Hematopoietic multipotent progenitor cell treated with erythropoietin and hydrocortisone succinate and interleukin-3 and kit ligand, for 15 days (in vitro differentiated cells): ENCODE data around the gene RTN4IP1.
"Not testable (repeated sequence)": the region's sequence is repeated elsewhere in the genome, so short reads cannot be mapped to it uniquely, and the experiment has no call there.

Experiments
- DNase-seq: peaks from one replicate; pipeline ENCODE4 v3.0.0-alpha.2; 2015; ENCODE audit warnings: low spot score

Gene RTN4IP1

GRCh38 chr6:106581468-106581867, 47.8 kb downstream of the RTN4IP1 start:
- no peak for DNase-seq

GRCh38 chr6:106579281-106579680, 50.0 kb downstream of the RTN4IP1 start:
- no peak for DNase-seq

GRCh38 chr6:106574741-106575458, 54.4 kb downstream of the RTN4IP1 start:
- no peak for DNase-seq

GRCh38 chr6:106572875-106573585, 56.3 kb downstream of the RTN4IP1 start:
- DNase-seq = no peak

- DNase-seq = no peak
Observed at GRCh38 chr6:106572436-106572835, 56.9 kb downstream of the RTN4IP1 start.

- DNase-seq = no peak
Observed at GRCh38 chr6:106569428-106569827, 59.9 kb downstream of the RTN4IP1 start.

- DNase-seq = no peak
Observed at GRCh38 chr6:106568530-106568929, 60.8 kb downstream of the RTN4IP1 start.

GRCh38 chr6:106564476-106564875, 64.8 kb downstream of the RTN4IP1 start:
- DNase-seq = no peak

GRCh38 chr6:106563614-106564013, 65.7 kb downstream of the RTN4IP1 start:
- no peak for DNase-seq

- DNase-seq = no peak
Observed at GRCh38 chr6:106561686-106562405, 67.5 kb downstream of the RTN4IP1 start.

- DNase-seq = no peak
Observed at GRCh38 chr6:106560996-106561685, 68.2 kb downstream of the RTN4IP1 start.

- DNase-seq = not testable (repeated sequence)
Observed at GRCh38 chr6:106559659-106560058, 69.6 kb downstream of the RTN4IP1 start.

GRCh38 chr6:106558364-106558763, 70.9 kb downstream of the RTN4IP1 start:
- no peak for DNase-seq

- DNase-seq = no peak
Observed at GRCh38 chr6:106557837-106558236, 71.5 kb downstream of the RTN4IP1 start.

GRCh38 chr6:106556368-106556960, 72.8 kb downstream of the RTN4IP1 start:
- DNase-seq = peak; percentile 11

- DNase-seq = no peak
Observed at GRCh38 chr6:106555767-106556166, 73.5 kb downstream of the RTN4IP1 start.

GRCh38 chr6:106553440-106553839, 75.9 kb downstream of the RTN4IP1 start:
- no peak for DNase-seq

- DNase-seq = no peak
Observed at GRCh38 chr6:106551155-106551554, 78.1 kb downstream of the RTN4IP1 start.

GRCh38 chr6:106549521-106549920, 79.8 kb downstream of the RTN4IP1 start:
- DNase-seq = no peak

- not testable (repeated sequence) for DNase-seq
Observed at GRCh38 chr6:106548926-106549455, 80.3 kb downstream of the RTN4IP1 start.

GRCh38 chr6:106547601-106548453, 81.5 kb downstream of the RTN4IP1 start:
- DNase-seq = no peak
